HEK293 (cell line): ENCODE measurements around the gene KRTAP26-1.

Experiments
- CTCF ChIA-PET: fragments of 350-600 bp; formaldehyde crosslinking; extraction: SDS; loops from one replicate; lab custom pipeline; 2021; ENCODE audit warnings: antibody characterized with exemption; lab: Yijun Ruan, JAX
- POLR2A ChIA-PET: fragments of 300-600 bp; formaldehyde crosslinking; extraction: SDS; loops from one replicate; lab custom pipeline; 2020; ENCODE audit warnings: antibody characterized with exemption, inconsistent platforms; lab: Yijun Ruan, JAX
- H3K27ac ChIP-seq: fragments of 200-500 bp; sonication (Bioruptor generic); 2 replicates; pipeline ENCODE4 v1.5.1; 2014; ENCODE audit warnings: low read depth, low read length, control low read depth, inconsistent platforms; ENCODE audit errors: extremely low read depth
- H3K36me3 ChIP-seq, 2 experiments: fragments of 200-500 bp in 1 of 2; sonication (Bioruptor generic) in 1 of 2; 1 replicate in 1 of 2; 2 replicates in 1 of 2; pipeline ENCODE4 v1.5.1; 2014 to 2017; ENCODE audit warnings: inconsistent platforms in 2 of 2, low read length in 2 of 2; ENCODE audit not compliant: control insufficient read depth in 2 of 2, insufficient read depth in 1 of 2
- H3K4me1 ChIP-seq: fragments of 200-500 bp; sonication (Bioruptor generic); 2 replicates; pipeline ENCODE4 v1.5.1; 2014; ENCODE audit warnings: mild to moderate bottlenecking, low read length, inconsistent platforms; ENCODE audit not compliant: control insufficient read depth, insufficient read depth
- H3K4me3 ChIP-seq: 2 replicates; pipeline ENCODE4 v1.5.1; 2011; ENCODE audit warnings: low read depth, mild to moderate bottlenecking, control low read depth, low read length, moderate library complexity
- H3K9me3 ChIP-seq: fragments of 200-500 bp; sonication (Bioruptor generic); 2 replicates; pipeline ENCODE4 v1.5.1; 2014; ENCODE audit warnings: low read depth, low read length, inconsistent platforms; ENCODE audit not compliant: control insufficient read depth, insufficient read depth
- BCL11B ChIP-seq: fragments of 450-650 bp; formaldehyde crosslinking; IDR thresholded peaks from 2 replicates; pipeline ENCODE4 v1.5.1; 2016; ENCODE audit warnings: low read depth, missing biosample characterization, missing genetic modification characterization
- KLF8 ChIP-seq: fragments of 450-650 bp; formaldehyde crosslinking; IDR thresholded peaks from 2 replicates; pipeline ENCODE4 v1.5.1; 2016; ENCODE audit warnings: missing biosample characterization, missing genetic modification characterization
- MZF1 ChIP-seq: fragments of 450-650 bp; formaldehyde crosslinking; IDR thresholded peaks from 2 replicates; pipeline ENCODE4 v1.5.1; 2017; ENCODE audit warnings: missing biosample characterization, missing genetic modification characterization, borderline replicate concordance
- OSR2 ChIP-seq: fragments of 450-650 bp; formaldehyde crosslinking; IDR thresholded peaks from 2 replicates; pipeline ENCODE4 v1.5.1; 2016; ENCODE audit warnings: missing biosample characterization, missing genetic modification characterization
- OVOL3 ChIP-seq: fragments of 450-650 bp; formaldehyde crosslinking; IDR thresholded peaks from 2 replicates; pipeline ENCODE4 v1.5.1; 2016; ENCODE audit warnings: missing biosample characterization, missing genetic modification characterization
- SETDB1 ChIP-seq: IDR thresholded peaks from one replicate; pipeline ENCODE4 v1.6.1; 2017; ENCODE audit warnings: mild to moderate bottlenecking, low read length, moderate library complexity, mixed read lengths; ENCODE audit not compliant: insufficient read length
- SP2 ChIP-seq: fragments of 450-650 bp; formaldehyde crosslinking; IDR thresholded peaks from 2 replicates; pipeline ENCODE4 v1.5.1; 2016; ENCODE audit warnings: missing biosample characterization, missing genetic modification characterization
- TRIM28 ChIP-seq: IDR thresholded peaks from 2 replicates; pipeline ENCODE4 v1.6.1; 2011; ENCODE audit warnings: low read length, control low read depth, borderline replicate concordance
- ZBTB44 ChIP-seq: fragments of 450-650 bp; IDR thresholded peaks from 2 replicates; pipeline ENCODE4 v1.5.1; 2018; ENCODE audit warnings: missing biosample characterization, mild to moderate bottlenecking, missing genetic modification characterization
- ZFP3 ChIP-seq: fragments of 450-650 bp; formaldehyde crosslinking; IDR thresholded peaks from 2 replicates; pipeline ENCODE4 v1.5.1; 2016; ENCODE audit warnings: low read depth, missing biosample characterization, missing genetic modification characterization
- ZFP41 ChIP-seq: fragments of 450-650 bp; formaldehyde crosslinking; IDR thresholded peaks from 2 replicates; pipeline ENCODE4 v1.5.1; 2016; ENCODE audit warnings: missing biosample characterization, missing genetic modification characterization, borderline replicate concordance
- ZNF248 ChIP-seq: fragments of 450-650 bp; formaldehyde crosslinking; IDR thresholded peaks from 2 replicates; pipeline ENCODE4 v1.5.1; 2017; ENCODE audit warnings: missing biosample characterization, missing genetic modification characterization
- ZNF324 ChIP-seq: fragments of 450-650 bp; formaldehyde crosslinking; IDR thresholded peaks from 2 replicates; pipeline ENCODE4 v1.5.1; 2016; ENCODE audit warnings: missing biosample characterization, missing genetic modification characterization
- ZNF354C ChIP-seq: fragments of 450-650 bp; formaldehyde crosslinking; IDR thresholded peaks from 2 replicates; pipeline ENCODE4 v1.5.1; 2016; ENCODE audit warnings: missing biosample characterization, missing genetic modification characterization, low read depth, borderline replicate concordance
- ZNF366 ChIP-seq: fragments of 450-650 bp; formaldehyde crosslinking; conservative IDR thresholded peaks from 2 replicates; pipeline ENCODE4 v1.5.1; 2016; ENCODE audit warnings: missing biosample characterization, missing genetic modification characterization
- ZNF404 ChIP-seq: fragments of 450-650 bp; formaldehyde crosslinking; IDR thresholded peaks from 2 replicates; pipeline ENCODE4 v1.5.1; 2017; ENCODE audit warnings: missing biosample characterization, missing genetic modification characterization
- ZNF433 ChIP-seq: fragments of 450-650 bp; formaldehyde crosslinking; IDR thresholded peaks from 2 replicates; pipeline ENCODE4 v1.5.1; 2016; ENCODE audit warnings: missing biosample characterization, missing genetic modification characterization, low read depth
- ZNF473 ChIP-seq: fragments of 450-650 bp; formaldehyde crosslinking; IDR thresholded peaks from 2 replicates; pipeline ENCODE4 v1.5.1; 2017; ENCODE audit warnings: missing biosample characterization, missing genetic modification characterization
- ZNF514 ChIP-seq: fragments of 450-650 bp; formaldehyde crosslinking; IDR thresholded peaks from 2 replicates; pipeline ENCODE4 v1.5.1; 2016; ENCODE audit warnings: missing biosample characterization, missing genetic modification characterization
- ZNF544 ChIP-seq: fragments of 450-650 bp; formaldehyde crosslinking; IDR thresholded peaks from 2 replicates; pipeline ENCODE4 v1.5.0; 2017; ENCODE audit warnings: missing biosample characterization, missing genetic modification characterization
- ZNF561 ChIP-seq: fragments of 450-650 bp; IDR thresholded peaks from 2 replicates; pipeline ENCODE4 v1.5.1; 2018; ENCODE audit warnings: missing biosample characterization, missing genetic modification characterization, borderline replicate concordance
- ZSCAN16 ChIP-seq: fragments of 450-650 bp; formaldehyde crosslinking; IDR thresholded peaks from 2 replicates; pipeline ENCODE4 v1.5.1; 2016; ENCODE audit warnings: missing biosample characterization, missing genetic modification characterization
- ZSCAN30 ChIP-seq: fragments of 450-650 bp; IDR thresholded peaks from 2 replicates; pipeline ENCODE4 v1.5.1; 2018; ENCODE audit warnings: missing biosample characterization, mild to moderate bottlenecking, missing genetic modification characterization, moderate library complexity
- TF ChIP-seq, protein P1 (sequence below): fragments of 450-650 bp; formaldehyde crosslinking; conservative IDR thresholded peaks from 2 replicates; pipeline ENCODE4 v1.5.1; 2016; ENCODE audit warnings: low read depth, missing biosample characterization, missing genetic modification characterization
- TF ChIP-seq, protein P2 (sequence below): fragments of 450-650 bp; formaldehyde crosslinking; IDR thresholded peaks from 2 replicates; pipeline ENCODE4 v1.5.1; 2016; ENCODE audit warnings: missing biosample characterization, missing genetic modification characterization

KRTAP26-1 gene

GRCh38 chr21:30305136-30305535, 15.0 kb downstream of the KRTAP26-1 start (continued):
- TF ChIP-seq ZNF473 (no peak), ZNF354C (no peak)

DNA sequence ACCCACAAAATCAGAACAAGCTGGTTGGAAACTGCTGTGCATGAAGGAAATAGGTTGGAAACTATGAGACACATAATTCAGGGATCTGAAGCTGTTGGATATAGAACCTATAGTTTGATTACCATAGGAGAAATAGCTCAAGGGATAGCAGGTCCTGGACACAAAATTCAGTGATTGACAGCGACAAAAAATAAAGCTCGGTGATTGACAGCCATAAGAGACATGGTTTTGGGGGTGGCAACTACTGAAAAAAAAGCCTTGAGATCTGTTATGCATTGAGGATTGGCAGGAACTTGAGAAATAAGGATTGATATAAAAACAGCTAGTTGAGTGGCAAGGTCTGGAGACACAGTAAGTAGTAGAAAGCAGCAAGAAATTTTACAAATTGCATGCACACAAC, 30.9 kb downstream of the KRTAP26-1 start, which contains the start of gene KRTAP25-1:
KRTAP25-1 (minus strand) TSS at position 300 of the 400 bp plus-strand sequence; CDS start at position 276, 24 bp downstream.
- Histone ChIP-seq H3K4me3 (no peak within 1 kb of the TSS), H3K9me3 (no peaks in the 10 kb centered on the region), H3K4me1 (no peaks in the 10 kb centered on the region), H3K36me3 (no peaks in the 10 kb centered on the region), H3K27ac (no peak within 1 kb of the TSS)
- ChIA-PET CTCF (interaction anchor here (1.1 kb wide), 1 partner anchor 120 kb away, joined by 3 read pairs; no protein-coding TSS in a partner anchor), POLR2A (no interaction called here)
- TF ChIP-seq ZFP3 (tag by site-specific recombination) (no peak), ZNF248 (tag by site-specific recombination) (no peak), ZNF404 (no peak), ZNF473 (no peak), SETDB1 (no peak), ZNF324 (no peak), OVOL3 (tag by site-specific recombination) (no peak), OSR2 (tag by site-specific recombination) (no peak), TRIM28 (no peak), ZNF544 (tag by site-specific recombination) (no peak), MZF1 (tag by site-specific recombination) (no peak)

DNA sequence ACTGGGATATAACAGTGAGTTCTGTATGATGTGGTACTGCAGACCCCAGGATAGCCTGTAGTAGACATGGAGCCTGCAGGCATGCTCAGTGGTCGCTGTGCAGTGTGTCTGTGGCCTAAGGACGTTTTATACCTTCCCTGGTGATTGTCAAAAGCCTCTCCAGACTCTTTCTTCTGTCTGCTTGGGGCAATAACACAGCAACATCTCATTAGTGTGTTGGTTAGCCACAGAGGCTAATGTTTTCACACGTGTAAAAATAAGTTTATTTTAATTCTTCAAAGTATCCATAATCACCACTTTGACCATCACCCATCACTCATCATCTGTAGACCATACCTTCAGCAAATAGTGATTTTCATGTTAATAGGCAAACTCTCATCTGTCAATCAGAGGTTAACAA, 37.3 kb downstream of the KRTAP26-1 start, which contains the start of gene KRTAP24-1:
KRTAP24-1 (minus strand) TSS at position 101 of the 400 bp plus-strand sequence; CDS start at position 83, 18 bp downstream.
- ChIA-PET CTCF (no interaction called here), POLR2A (no interaction called here)
- Histone ChIP-seq H3K36me3 (no peaks in the 10 kb centered on the region), H3K9me3 (no peaks in the 10 kb centered on the region), H3K4me1 (no peaks in the 10 kb centered on the region), H3K27ac (no peak within 1 kb of the TSS), H3K4me3 (no peak within 1 kb of the TSS)
- TF ChIP-seq, protein P1, sequence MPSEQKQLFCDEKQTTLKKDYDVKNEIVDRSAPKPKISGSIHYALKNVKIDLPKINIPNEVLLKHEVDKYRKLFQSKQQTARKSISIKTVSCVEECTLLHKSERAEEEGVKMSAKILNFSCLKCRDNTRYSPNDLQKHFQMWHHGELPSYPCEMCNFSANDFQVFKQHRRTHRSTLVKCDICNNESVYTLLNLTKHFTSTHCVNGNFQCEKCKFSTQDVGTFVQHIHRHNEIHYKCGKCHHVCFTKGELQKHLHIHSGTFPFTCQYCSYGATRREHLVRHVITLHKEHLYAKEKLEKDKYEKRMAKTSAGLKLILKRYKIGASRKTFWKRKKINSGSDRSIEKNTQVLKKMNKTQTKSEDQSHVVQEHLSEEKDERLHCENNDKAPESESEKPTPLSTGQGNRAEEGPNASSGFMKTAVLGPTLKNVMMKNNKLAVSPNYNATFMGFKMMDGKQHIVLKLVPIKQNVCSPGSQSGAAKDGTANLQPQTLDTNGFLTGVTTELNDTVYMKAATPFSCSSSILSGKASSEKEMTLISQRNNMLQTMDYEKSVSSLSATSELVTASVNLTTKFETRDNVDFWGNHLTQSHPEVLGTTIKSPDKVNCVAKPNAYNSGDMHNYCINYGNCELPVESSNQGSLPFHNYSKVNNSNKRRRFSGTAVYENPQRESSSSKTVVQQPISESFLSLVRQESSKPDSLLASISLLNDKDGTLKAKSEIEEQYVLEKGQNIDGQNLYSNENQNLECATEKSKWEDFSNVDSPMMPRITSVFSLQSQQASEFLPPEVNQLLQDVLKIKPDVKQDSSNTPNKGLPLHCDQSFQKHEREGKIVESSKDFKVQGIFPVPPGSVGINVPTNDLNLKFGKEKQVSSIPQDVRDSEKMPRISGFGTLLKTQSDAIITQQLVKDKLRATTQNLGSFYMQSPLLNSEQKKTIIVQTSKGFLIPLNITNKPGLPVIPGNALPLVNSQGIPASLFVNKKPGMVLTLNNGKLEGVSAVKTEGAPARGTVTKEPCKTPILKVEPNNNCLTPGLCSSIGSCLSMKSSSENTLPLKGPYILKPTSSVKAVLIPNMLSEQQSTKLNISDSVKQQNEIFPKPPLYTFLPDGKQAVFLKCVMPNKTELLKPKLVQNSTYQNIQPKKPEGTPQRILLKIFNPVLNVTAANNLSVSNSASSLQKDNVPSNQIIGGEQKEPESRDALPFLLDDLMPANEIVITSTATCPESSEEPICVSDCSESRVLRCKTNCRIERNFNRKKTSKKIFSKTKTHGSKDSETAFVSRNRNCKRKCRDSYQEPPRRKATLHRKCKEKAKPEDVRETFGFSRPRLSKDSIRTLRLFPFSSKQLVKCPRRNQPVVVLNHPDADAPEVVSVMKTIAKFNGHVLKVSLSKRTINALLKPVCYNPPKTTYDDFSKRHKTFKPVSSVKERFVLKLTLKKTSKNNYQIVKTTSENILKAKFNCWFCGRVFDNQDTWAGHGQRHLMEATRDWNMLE (tag by site-specific recombination) = no peak
- TF ChIP-seq ZSCAN30 (tag by site-specific recombination) (no peak), KLF8 (tag by site-specific recombination) (no peak), ZBTB44 (tag by site-specific recombination) (no peak), ZNF561 (no peak), ZNF366 (tag by site-specific recombination) (no peak), SP2 (no peak), BCL11B (tag by site-specific recombination) (no peak), ZNF473 (no peak), ZFP41 (tag by site-specific recombination) (no peak), ZNF514 (no peak), ZNF433 (tag by site-specific recombination) (no peak), ZSCAN16 (tag by site-specific recombination) (no peak)
- TF ChIP-seq, protein P2, sequence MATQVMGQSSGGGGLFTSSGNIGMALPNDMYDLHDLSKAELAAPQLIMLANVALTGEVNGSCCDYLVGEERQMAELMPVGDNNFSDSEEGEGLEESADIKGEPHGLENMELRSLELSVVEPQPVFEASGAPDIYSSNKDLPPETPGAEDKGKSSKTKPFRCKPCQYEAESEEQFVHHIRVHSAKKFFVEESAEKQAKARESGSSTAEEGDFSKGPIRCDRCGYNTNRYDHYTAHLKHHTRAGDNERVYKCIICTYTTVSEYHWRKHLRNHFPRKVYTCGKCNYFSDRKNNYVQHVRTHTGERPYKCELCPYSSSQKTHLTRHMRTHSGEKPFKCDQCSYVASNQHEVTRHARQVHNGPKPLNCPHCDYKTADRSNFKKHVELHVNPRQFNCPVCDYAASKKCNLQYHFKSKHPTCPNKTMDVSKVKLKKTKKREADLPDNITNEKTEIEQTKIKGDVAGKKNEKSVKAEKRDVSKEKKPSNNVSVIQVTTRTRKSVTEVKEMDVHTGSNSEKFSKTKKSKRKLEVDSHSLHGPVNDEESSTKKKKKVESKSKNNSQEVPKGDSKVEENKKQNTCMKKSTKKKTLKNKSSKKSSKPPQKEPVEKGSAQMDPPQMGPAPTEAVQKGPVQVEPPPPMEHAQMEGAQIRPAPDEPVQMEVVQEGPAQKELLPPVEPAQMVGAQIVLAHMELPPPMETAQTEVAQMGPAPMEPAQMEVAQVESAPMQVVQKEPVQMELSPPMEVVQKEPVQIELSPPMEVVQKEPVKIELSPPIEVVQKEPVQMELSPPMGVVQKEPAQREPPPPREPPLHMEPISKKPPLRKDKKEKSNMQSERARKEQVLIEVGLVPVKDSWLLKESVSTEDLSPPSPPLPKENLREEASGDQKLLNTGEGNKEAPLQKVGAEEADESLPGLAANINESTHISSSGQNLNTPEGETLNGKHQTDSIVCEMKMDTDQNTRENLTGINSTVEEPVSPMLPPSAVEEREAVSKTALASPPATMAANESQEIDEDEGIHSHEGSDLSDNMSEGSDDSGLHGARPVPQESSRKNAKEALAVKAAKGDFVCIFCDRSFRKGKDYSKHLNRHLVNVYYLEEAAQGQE = no peak
